Limb (tissue), 2 donors: ENCODE results near the gene TSPAN5.
A peak's percentile ranks its signal among the peaks of the same experiment; 100 is the strongest.
"Not testable (repeated sequence)": the region's sequence is repeated elsewhere in the genome, so short reads cannot be mapped to it uniquely, and the experiment has no call there.

Source experiments
- DNase-seq, 2 donors: peaks; one replicate each; pipeline ENCODE4 v3.0.0-alpha.2; 2016; ENCODE audit errors: extremely low spot score in 2 of 2

The TSPAN5 gene

GRCh38 chr4:98467627-98468072 lies 190.8 kb downstream of the TSPAN5 start:
- peak; percentile 71 to 84 for DNase-seq

GRCh38 chr4:98466868-98467599 lies 191.4 kb downstream of the TSPAN5 start:
- DNase-seq = no peak

GRCh38 chr4:98462487-98462886 lies 195.9 kb downstream of the TSPAN5 start:
- no peak for DNase-seq

- not testable (repeated sequence) for DNase-seq
Measured at GRCh38 chr4:98461121-98461865, 197.1 kb downstream of the TSPAN5 start.

- not testable (repeated sequence) for DNase-seq
Measured at GRCh38 chr4:98457422-98457821, 201.0 kb downstream of the TSPAN5 start.

GRCh38 chr4:98452091-98452490 lies 206.3 kb downstream of the TSPAN5 start:
- no peak for DNase-seq

- DNase-seq = peak; percentile 38 to 45
Measured at GRCh38 chr4:98448908-98449307, 209.5 kb downstream of the TSPAN5 start.

- no peak for DNase-seq
Measured at GRCh38 chr4:98447648-98448047, 210.8 kb downstream of the TSPAN5 start.

- DNase-seq = no peak
Measured at GRCh38 chr4:98446499-98447375, 211.7 kb downstream of the TSPAN5 start.

- no peak for DNase-seq
Measured at GRCh38 chr4:98444371-98444770, 214.0 kb downstream of the TSPAN5 start.

GRCh38 chr4:98434816-98435215 lies 223.6 kb downstream of the TSPAN5 start:
- DNase-seq = no peak

GRCh38 chr4:98433691-98434090 lies 224.7 kb downstream of the TSPAN5 start:
- no peak for DNase-seq

- DNase-seq = no peak
Measured at GRCh38 chr4:98430708-98431403, 227.6 kb downstream of the TSPAN5 start.

- DNase-seq = no peak
Measured at GRCh38 chr4:98423009-98423408, 235.4 kb downstream of the TSPAN5 start.

- DNase-seq = no peak
Measured at GRCh38 chr4:98421111-98421510, 237.3 kb downstream of the TSPAN5 start.
